IMR-90 (cell line): ENCODE data around the gene HADH.

ENCODE experiments used
- BHLHE40 ChIP-seq: fragments of 150-350 bp; IDR thresholded peaks from 2 replicates; pipeline ENCODE4 v1.6.1; 2016; ENCODE audit warnings: mild to moderate bottlenecking, low read depth, low read length
- MAFK ChIP-seq: IDR thresholded peaks from 2 replicates; pipeline ENCODE4 v1.6.1; 2012; ENCODE audit warnings: low read depth, low read length, improper control_type of control experiment
- MAZ ChIP-seq: IDR thresholded peaks from 2 replicates; pipeline ENCODE4 v1.6.1; 2012; ENCODE audit warnings: low read depth, mild to moderate bottlenecking, low read length, improper control_type of control experiment, moderate library complexity, borderline replicate concordance
- MXI1 ChIP-seq: IDR thresholded peaks from 2 replicates; pipeline ENCODE4 v1.6.1; 2012; ENCODE audit warnings: low read depth, mild to moderate bottlenecking, low read length, moderate library complexity, borderline replicate concordance
- NFE2L2 ChIP-seq: fragments of 150-350 bp; IDR thresholded peaks from 2 replicates; pipeline ENCODE4 v1.6.1; 2016; ENCODE audit warnings: low read depth, mild to moderate bottlenecking, low read length
- POLR2A ChIP-seq: IDR thresholded peaks from 2 replicates; pipeline ENCODE4 v1.6.1; 2012; ENCODE audit warnings: mild to moderate bottlenecking, low read depth, low read length
- RAD21 ChIP-seq: IDR thresholded peaks from 2 replicates; pipeline ENCODE4 v1.6.1; 2012; ENCODE audit warnings: low read length, improper control_type of control experiment
- RCOR1 ChIP-seq: IDR thresholded peaks from 2 replicates; pipeline ENCODE4 v1.6.1; 2012; ENCODE audit warnings: mild to moderate bottlenecking, low read length, improper control_type of control experiment; ENCODE audit not compliant: insufficient replicate concordance
- RFX5 ChIP-seq: IDR thresholded peaks from 2 replicates; pipeline ENCODE4 v1.8.0; 2012; ENCODE audit warnings: low read depth, mild to moderate bottlenecking, low read length, moderate library complexity
- SMC3 ChIP-seq: fragments of 150-350 bp; IDR thresholded peaks from 2 replicates; pipeline ENCODE4 v1.6.1; 2016; ENCODE audit warnings: low read depth, mild to moderate bottlenecking, antibody characterized with exemption, low read length, moderate library complexity
- TF ChIP-seq, protein P1 (sequence below): conservative IDR thresholded peaks from 2 replicates; pipeline ENCODE4 v1.5.1; 2012; ENCODE audit warnings: mild to moderate bottlenecking, low read depth, low read length, improper control_type of control experiment

DNA sequence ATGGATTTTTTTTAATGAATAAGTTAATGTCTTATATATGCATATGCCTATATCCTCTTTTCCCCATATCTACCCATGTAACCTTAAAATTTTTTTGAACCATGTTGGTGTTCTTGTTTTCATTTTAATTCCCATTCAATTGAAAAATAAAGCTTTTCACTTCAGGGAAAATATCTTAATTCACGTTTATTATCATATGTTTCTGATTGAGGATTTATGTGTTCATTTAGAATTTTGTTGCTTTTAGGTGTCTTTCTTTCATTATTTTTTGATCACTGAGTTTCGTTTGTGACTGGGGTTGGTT, 29.1 kb downstream of the HADH start:
- TF ChIP-seq, protein P1, sequence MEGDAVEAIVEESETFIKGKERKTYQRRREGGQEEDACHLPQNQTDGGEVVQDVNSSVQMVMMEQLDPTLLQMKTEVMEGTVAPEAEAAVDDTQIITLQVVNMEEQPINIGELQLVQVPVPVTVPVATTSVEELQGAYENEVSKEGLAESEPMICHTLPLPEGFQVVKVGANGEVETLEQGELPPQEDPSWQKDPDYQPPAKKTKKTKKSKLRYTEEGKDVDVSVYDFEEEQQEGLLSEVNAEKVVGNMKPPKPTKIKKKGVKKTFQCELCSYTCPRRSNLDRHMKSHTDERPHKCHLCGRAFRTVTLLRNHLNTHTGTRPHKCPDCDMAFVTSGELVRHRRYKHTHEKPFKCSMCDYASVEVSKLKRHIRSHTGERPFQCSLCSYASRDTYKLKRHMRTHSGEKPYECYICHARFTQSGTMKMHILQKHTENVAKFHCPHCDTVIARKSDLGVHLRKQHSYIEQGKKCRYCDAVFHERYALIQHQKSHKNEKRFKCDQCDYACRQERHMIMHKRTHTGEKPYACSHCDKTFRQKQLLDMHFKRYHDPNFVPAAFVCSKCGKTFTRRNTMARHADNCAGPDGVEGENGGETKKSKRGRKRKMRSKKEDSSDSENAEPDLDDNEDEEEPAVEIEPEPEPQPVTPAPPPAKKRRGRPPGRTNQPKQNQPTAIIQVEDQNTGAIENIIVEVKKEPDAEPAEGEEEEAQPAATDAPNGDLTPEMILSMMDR: no peak
- TF ChIP-seq MAZ (no peak), RAD21 (no peak), POLR2A (no peak), SMC3 (no peak), BHLHE40 (no peak), MXI1 (no peak), RCOR1 (no peak), MAFK (no peak), NFE2L2 (no peak), RFX5 (no peak)
